Mucosa of descending colon (tissue), 3 donors: Measurements from ENCODE around the gene DNAH10. TPM values are rescaled to one million over a fixed set of nuclear protein-coding genes. Genes with fewer than 3 reads are reported as not detected.

Experiments
- ATAC-seq: fragments of 200-7000 bp; cut with Tn5 transposase; one replicate; pipeline ENCODE4 v1.9.1; 2020; ENCODE audit warnings: mild to moderate bottlenecking, moderate library complexity
- DNase-seq, 3 donors: peaks; one replicate each; pipeline ENCODE4 v3.0.0-alpha.2; 2020
- H3K36me3 ChIP-seq: fragments of 200-600 bp; one replicate; pipeline ENCODE4 v1.8.0; 2021; ENCODE audit warnings: low read depth, mild to moderate bottlenecking
- H3K4me1 ChIP-seq: fragments of 200-600 bp; one replicate; pipeline ENCODE4 v1.8.0; 2021; ENCODE audit warnings: low read depth, mild to moderate bottlenecking
- H3K4me3 ChIP-seq: fragments of 200-600 bp; one replicate; pipeline ENCODE4 v1.8.0; 2021; ENCODE audit warnings: mild to moderate bottlenecking
- H3K9me3 ChIP-seq: fragments of 200-600 bp; one replicate; pipeline ENCODE4 v1.8.0; 2021; ENCODE audit warnings: mild to moderate bottlenecking
- intact Hi-C, 2 donors: fragments of 100-400 bp; cut with DNase I in 1 of 2; cut with micrococcal nuclease in 1 of 2; formaldehyde crosslinking; loops; one replicate each; pipeline versions ENCODE4 v1.11.0 to v1.11.1; 2022; cut with DNase I, micrococcal nuclease
- total RNA-seq, 3 donors: library from RNA; stranded (reverse); fragmentation: NEBNext Ultra II Directional in 2 of 3; extraction: Animal tissue kit (Norgen Biotek cat#: 25700) in 2 of 3; gene quantifications; one replicate each; pipeline versions ENCODE4 v1.2.1 to v1.2.4, GENCODE V29; 2021 to 2023
- TF ChIP-seq, protein P1 (sequence below): fragments of 200-600 bp; IDR thresholded peaks from one replicate; pipeline ENCODE4 v1.8.0; 2022; ENCODE audit warnings: antibody characterized with exemption, mild to moderate bottlenecking
- donor health status: DM: no; HTN: no; CAD: no; lungs with moderate emphysema.
- donor health status: DM: no; HTN: no; CAD: no.
- donor health status: DM: no; HTN: yes; CAD: no.

DNAH10 gene
- total RNA-seq, 3 donors from 2014 or later, result 0.29 to 0.63 (median 0.29) TPM

DNA sequence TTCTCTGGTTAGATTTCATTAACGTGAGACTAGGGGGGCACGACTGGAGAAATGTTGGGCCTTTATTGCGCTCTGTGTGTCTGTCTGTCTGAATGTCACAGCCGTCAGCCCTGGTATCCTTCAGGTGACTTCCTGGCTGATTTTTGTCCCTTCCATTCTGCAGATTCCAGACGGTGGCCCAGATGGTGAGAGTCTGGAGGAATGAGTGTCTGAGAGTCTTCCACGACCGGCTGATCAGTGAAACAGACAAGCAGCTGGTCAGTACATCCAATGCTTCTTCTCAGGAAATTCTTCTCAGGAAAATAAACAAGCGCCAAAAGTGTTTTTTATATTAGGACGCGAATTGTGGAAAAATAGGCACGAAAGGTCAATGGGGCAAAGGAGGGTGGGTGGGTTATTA, 117.0 kb downstream of the DNAH10 start:
- intact Hi-C loops, result no loop called here
- TF ChIP-seq, protein P1, sequence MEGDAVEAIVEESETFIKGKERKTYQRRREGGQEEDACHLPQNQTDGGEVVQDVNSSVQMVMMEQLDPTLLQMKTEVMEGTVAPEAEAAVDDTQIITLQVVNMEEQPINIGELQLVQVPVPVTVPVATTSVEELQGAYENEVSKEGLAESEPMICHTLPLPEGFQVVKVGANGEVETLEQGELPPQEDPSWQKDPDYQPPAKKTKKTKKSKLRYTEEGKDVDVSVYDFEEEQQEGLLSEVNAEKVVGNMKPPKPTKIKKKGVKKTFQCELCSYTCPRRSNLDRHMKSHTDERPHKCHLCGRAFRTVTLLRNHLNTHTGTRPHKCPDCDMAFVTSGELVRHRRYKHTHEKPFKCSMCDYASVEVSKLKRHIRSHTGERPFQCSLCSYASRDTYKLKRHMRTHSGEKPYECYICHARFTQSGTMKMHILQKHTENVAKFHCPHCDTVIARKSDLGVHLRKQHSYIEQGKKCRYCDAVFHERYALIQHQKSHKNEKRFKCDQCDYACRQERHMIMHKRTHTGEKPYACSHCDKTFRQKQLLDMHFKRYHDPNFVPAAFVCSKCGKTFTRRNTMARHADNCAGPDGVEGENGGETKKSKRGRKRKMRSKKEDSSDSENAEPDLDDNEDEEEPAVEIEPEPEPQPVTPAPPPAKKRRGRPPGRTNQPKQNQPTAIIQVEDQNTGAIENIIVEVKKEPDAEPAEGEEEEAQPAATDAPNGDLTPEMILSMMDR, result no peak
- Histone ChIP-seq H3K9me3 (no peaks in the 10 kb centered on the region), H3K36me3 (no peaks in the 10 kb centered on the region), H3K4me3 (no peak overlapping the region), H3K4me1 (no peaks in the 10 kb centered on the region)
- ATAC-seq (no peak), DNase-seq (no peak)

DNA sequence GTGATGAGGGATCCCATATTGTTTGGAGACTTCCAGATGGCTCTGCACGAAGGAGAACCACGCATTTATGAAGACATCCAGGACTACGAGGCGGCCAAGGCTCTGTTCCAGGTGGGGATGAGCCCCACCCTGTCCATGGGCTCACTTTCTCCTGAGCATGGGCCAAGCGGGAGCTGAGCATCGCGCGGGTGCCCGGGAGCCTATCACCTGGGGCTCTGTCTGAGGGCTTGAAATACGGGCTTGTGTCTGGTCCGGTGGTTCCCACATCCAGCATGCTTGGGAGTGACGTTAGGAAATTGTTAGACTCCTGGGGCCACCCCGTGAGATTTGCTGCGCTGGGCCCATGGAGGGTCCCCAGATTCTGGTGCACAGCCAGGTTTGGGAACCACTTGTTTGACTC, 117.6 kb downstream of the DNAH10 start:
- ATAC-seq, result no peak
- DNase-seq, result no peak
- no peaks in the 10 kb centered on the region for H3K36me3 ChIP-seq
- TF ChIP-seq, protein P1, result no peak
- intact Hi-C loops, result no loop called here
- no peaks in the 10 kb centered on the region for H3K9me3 ChIP-seq
- H3K4me3 ChIP-seq, result no peak overlapping the region
- no peaks in the 10 kb centered on the region for H3K4me1 ChIP-seq

DNA sequence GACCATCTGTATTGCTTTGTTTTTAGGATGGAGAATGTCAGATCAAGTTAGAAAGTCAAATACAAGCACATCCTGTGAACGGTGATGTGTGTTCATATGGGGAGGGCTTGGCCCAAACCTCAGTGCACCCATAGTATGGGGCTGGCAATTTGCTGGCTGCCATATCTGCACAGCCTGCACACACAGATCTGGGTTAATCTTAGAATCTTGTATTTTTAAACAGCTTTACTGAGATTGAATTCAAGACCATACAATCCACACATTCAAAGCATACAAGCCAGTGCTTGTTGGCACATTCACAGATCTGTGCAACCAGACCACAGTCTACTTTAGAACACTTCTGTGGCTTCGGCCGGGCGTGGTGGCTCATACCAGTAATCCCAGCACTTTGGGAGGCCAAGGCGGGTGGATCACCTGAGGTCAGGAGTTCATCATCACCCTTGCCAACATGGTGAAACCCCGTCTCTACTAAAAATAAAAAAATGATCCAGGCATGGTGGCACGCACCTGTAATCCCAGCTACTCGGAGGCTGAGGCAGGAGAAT, 120.1 kb downstream of the DNAH10 start:
- H3K4me3 ChIP-seq, result no peak overlapping the region
- H3K9me3 ChIP-seq, result no peaks in the 10 kb centered on the region
- H3K36me3 ChIP-seq, result no peaks in the 10 kb centered on the region
- DNase-seq (no peak), ATAC-seq (no peak)
- TF ChIP-seq, protein P1, result no peak
- H3K4me1 ChIP-seq, result no peaks in the 10 kb centered on the region
- intact Hi-C loops, result no loop called here

DNA sequence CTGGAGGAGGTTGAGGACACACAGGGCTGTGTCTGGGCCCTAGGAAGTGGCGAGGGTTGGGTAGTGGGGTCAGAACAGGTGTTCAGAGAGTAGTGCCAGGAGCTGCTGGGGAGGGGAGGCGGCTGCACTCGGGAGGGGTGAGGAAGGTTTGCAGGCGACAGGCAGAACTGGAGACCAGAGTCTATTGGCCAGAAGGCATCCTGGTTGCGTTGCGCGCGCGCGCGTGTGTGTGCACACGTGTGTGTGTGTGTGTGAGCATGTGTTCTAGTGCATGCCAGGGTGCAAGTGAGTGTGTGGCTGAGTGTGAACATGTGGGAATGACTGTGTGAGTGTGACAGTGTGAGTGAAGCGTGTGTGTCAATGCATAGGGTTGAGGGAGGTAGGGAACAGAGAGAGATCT, 124.2 kb downstream of the DNAH10 start:
- ATAC-seq, result no peak
- Histone ChIP-seq H3K4me3 (no peak overlapping the region), H3K4me1 (no peaks in the 10 kb centered on the region), H3K36me3 (no peaks in the 10 kb centered on the region), H3K9me3 (no peaks in the 10 kb centered on the region)
- DNase-seq, result no peak
- intact Hi-C loops, result no loop called here
- TF ChIP-seq, protein P1, result no peak

DNA sequence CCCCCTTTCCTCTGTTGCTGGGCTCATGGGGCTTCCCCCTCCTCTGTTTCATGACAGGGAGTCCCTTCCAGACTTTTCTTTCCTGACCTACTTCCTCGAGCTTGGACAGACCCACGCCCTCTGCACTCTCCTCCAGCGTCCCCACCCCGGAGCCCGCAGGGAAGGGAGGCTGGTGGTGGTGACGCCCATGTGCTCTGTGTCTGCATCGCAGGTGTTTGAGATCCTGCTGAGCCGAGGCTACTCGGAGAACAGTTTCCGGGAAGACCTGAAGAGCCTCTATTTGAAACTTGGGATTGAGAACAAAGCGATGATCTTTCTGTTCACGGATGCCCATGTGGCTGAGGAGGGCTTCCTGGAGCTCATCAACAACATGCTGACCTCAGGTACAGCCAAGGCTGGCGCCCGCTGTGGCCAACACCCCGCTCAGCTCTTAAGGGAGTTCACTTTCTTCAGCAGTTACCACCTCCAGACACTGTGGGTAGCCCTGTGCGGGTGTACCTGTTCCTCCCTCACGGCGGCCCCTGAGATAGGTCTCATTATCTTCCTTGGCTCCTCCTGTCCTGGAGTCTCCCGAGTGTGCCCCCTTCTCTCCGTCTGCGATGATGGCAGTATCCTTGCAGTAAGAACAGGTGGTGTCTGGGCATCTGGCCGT, 125.0 kb downstream of the DNAH10 start:
- no peaks in the 10 kb centered on the region for H3K4me1 ChIP-seq

More for the DNA sequence above, 125.0 kb downstream of the DNAH10 start:
- DNase-seq, result peak in 2 of 3 donors; percentile 25 to 60
- ATAC-seq, result peak; percentile 84
- no peak overlapping the region for H3K4me3 ChIP-seq
- intact Hi-C loops, result no loop called here
- no peaks in the 10 kb centered on the region for H3K36me3 ChIP-seq
- TF ChIP-seq, protein P1, result no peak
- no peaks in the 10 kb centered on the region for H3K9me3 ChIP-seq
